Right cardiac atrium (tissue), 5 donors: ENCODE results near the gene DDX31. TPM values are rescaled to one million over a fixed set of nuclear protein-coding genes. Genes with fewer than 3 reads are reported as not detected.
"Not testable (repeated sequence)": the region's sequence is repeated elsewhere in the genome, so short reads cannot be mapped to it uniquely, and the experiment has no call there.

ENCODE experiments used
- ATAC-seq, 2 donors: fragments of 200-7000 bp; cut with Tn5 transposase; one replicate each; pipeline versions ENCODE4 v1.8.0 to v1.9.1; 2020; ENCODE audit warnings: moderate library complexity in 2 of 2, mild to moderate bottlenecking in 1 of 2
- DNase-seq, 3 donors: peaks; one replicate each; pipeline ENCODE4 v3.0.0-alpha.2; 2020
- H3K27ac ChIP-seq: one replicate; pipeline ENCODE4 v1.5.1; 2013; ENCODE audit warnings: mild to moderate bottlenecking, low read length, control low read depth, moderate library complexity
- H3K27me3 ChIP-seq: one replicate; pipeline ENCODE4 v1.6.1; 2013; ENCODE audit not compliant: control insufficient read depth, insufficient read depth
- H3K4me1 ChIP-seq: one replicate; pipeline ENCODE4 v1.6.1; 2013; ENCODE audit warnings: low read length; ENCODE audit not compliant: control insufficient read depth, insufficient read depth
- H3K4me3 ChIP-seq: one replicate; pipeline ENCODE4 v1.5.1; 2013; ENCODE audit warnings: low read length, control low read depth
- H3K9me3 ChIP-seq: one replicate; pipeline ENCODE4 v1.6.1; 2013; ENCODE audit warnings: low read length; ENCODE audit not compliant: control insufficient read depth
- WGBS: extraction: QIAGEN DNeasy Blood & Tissue Kit; methylation state at CpG from one replicate; pipeline ENCODE4 v1.1.7; 2013; 5-methylcytosine and 5-hydroxymethylcytosine counted together
- intact Hi-C, 4 donors: fragments of 100-400 bp; cut with DNase I; formaldehyde crosslinking; loops; one replicate each; pipeline versions ENCODE4 v1.11.0 to v1.14.0; 2022 to 2023
- polyA plus RNA-seq: library from polyadenylated mRNA; stranded (reverse); fragments of 200-250 nt; gene quantifications from one replicate; pipeline ENCODE4 v1.2.3, GENCODE V29; 2013
- total RNA-seq, 4 donors: library from RNA; stranded (reverse); fragmentation: NEBNext Ultra II Directional; extraction: Animal tissue kit (Norgen Biotek cat#: 25700); gene quantifications; one replicate each; pipeline ENCODE4 v1.2.1, GENCODE V29; 2021
- donor health status: healthy with polysubstance abuse.
- donor health status: DM: no; HTN: yes; CAD: no.
- donor health status: DM: no; HTN: no; CAD: no.
- donor health status: DM: no; HTN: yes; CAD: no; lungs with severe emphysema.
- donor health status: DM: yes; HTN: yes; CAD: no.

DDX31 gene
- total and polyA plus RNA-seq, 5 donors, result 2.7 to 7.4 (median 5.2) TPM

DNA sequence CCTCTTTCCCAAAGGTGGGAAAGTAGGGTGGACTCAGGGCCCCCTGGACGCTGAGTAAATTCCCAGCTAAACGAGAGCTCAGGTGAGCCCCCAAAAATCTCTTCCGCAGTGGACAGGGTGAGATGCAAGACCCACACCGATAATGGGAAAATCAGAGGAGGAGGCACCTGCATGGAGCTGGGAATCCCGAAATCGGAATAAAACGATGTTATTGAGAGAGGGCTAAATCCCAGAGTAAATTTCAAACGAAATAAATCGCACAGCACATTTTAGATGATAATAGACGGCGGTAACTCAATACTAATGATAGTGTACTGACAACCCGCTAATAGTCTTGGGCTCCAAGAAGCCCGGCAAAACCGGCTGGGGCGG, 90.4 kb downstream of the DDX31 start:
- intact Hi-C loops, result loop anchor here (5.0 to 10.0 kb wide), 3 partner anchors 72 to 167 kb away; partner anchors contain the start of gene CFAP77 (in 2 of the 4)
- no peak overlapping the region for H3K27ac ChIP-seq
- H3K27me3 ChIP-seq, result no peaks in the 10 kb centered on the region
- ATAC-seq (no peak), DNase-seq (no peak)
- no peaks in the 10 kb centered on the region for H3K9me3 ChIP-seq
- WGBS, result 8% methylated on average over 15 of the region's 15 CpGs
- H3K4me1 ChIP-seq, result no peaks in the 10 kb centered on the region
- H3K4me3 ChIP-seq, result no peak overlapping the region

DNA sequence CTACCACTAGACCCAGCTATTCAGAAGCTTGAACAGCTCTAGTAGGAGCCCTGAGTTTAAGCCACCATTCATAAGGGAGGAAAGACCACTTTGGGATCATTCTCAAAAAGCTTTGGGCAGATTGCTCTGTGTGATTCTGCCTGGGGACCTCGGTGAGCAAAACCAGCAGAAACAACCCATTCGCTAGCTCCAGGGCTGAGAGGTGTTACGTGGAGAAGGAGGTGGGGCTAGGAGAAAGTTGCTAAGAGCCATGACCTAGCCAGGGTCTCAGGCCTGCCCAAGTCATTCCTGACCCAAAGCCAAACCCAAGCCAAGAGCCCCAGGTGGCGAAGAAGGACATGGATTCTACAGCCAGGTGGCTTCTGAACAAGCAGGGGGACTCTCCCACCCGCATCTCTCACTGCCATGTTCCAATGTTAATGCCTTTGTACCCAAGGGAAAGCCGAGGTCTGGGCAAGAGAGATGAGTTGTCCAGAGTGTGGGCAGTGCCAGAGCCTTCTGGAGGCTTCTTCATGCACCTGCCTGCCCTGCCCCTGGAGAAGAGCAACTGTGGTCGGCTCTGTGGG, 91.3 kb downstream of the DDX31 start:
- no peak overlapping the region for H3K27ac ChIP-seq
- H3K9me3 ChIP-seq, result no peaks in the 10 kb centered on the region
- no peaks in the 10 kb centered on the region for H3K27me3 ChIP-seq
- WGBS, result 32% methylated on average over 7 of the region's 7 CpGs
- ATAC-seq (no peak), DNase-seq (no peak)
- H3K4me3 ChIP-seq, result no peak overlapping the region
- intact Hi-C loops, result loop anchor here (5.0 to 10.0 kb wide), 3 partner anchors 71 to 166 kb away; partner anchors contain the start of gene CFAP77 (in 2 of the 4)
- H3K4me1 ChIP-seq, result no peaks in the 10 kb centered on the region

DNA sequence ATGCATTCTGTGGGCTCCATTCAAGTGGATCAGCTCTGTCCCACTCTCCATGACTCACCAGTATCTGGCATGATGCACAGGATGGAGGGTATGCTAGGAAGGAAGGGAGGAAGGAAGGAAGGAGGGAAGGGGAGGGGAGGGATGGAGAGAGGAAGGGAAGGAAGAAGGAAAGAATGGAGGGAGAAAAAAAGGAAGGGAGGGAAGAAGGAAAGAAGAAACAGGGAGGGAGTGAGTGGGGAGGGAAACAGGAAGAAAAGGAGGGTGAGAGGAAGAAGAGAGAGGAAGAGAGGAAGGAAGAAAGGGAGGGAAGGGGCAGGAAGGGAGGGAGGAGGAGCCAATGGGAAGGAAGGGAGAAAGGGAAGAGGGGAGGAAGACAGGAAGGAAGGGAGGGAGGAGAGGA, 92.7 kb downstream of the DDX31 start:
- H3K4me3 ChIP-seq, result no peak overlapping the region
- H3K9me3 ChIP-seq, result no peaks in the 10 kb centered on the region
- no peaks in the 10 kb centered on the region for H3K27me3 ChIP-seq
- no peaks in the 10 kb centered on the region for H3K4me1 ChIP-seq
- ATAC-seq (no peak), DNase-seq (no peak)
- H3K27ac ChIP-seq, result no peak overlapping the region
- intact Hi-C loops, result loop anchor here (5.0 to 10.0 kb wide), 3 partner anchors 70 to 165 kb away; partner anchors contain the start of gene CFAP77 (in 2 of the 4)

DNA sequence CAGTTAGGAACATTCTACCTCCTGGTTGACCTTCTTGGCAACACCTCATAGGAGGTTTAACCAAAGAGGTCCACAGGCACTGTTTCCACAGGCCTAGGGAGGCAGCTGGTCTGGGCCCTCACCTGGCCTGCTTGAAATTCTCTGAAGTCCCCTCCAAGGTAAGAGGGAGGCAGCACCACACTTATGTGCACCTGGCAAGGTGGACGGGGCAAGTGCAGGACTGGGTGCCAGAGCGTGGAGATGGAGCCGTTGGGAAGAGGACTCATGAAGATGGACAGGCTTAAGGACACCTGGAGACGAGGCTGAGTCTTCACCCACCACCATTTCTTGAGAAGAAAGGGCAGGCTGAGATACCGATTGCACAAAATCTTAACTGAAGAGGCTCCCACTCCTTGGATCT, 94.0 kb downstream of the DDX31 start:
- 79% methylated on average over 5 of the region's 5 CpGs for WGBS
- Histone ChIP-seq H3K4me1 (no peaks in the 10 kb centered on the region), H3K27me3 (no peaks in the 10 kb centered on the region), H3K9me3 (no peaks in the 10 kb centered on the region), H3K4me3 (no peak overlapping the region), H3K27ac (no peak overlapping the region)
- intact Hi-C loops, result loop anchor here (2.0 to 10.0 kb wide), 4 partner anchors 67 to 164 kb away; partner anchors contain the start of gene CFAP77 (in 2 of the 4)
- ATAC-seq, result no peak
- no peak for DNase-seq

DNA sequence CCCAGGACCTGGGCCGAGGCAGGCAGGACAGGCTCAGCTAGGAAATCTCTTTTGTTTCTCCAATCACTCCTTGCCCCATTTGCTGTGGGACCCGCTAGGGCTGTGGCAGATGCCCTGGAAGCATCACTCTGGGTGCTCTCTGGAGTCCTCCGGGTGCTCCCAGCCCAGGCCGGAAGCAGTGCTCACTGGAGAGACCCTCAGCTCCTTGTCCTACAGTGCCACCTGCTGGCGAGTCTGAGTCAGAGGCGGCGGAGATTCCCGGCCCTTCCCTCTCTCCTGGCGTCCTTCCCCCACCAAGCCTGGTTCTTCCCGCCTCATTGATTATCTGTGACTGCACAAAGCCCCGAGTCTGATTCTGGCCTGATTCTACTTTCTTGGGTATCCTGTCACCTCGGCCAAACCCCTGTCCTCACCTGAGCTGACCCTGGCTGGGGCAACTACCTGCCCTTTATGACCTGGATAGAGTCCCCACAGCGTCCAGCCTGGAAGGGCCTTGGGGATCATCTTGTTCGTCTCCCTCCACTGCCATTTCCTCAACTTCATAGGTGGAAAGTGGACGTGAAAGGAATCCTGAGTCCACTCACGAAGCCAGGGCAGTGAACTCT, 94.7 kb downstream of the DDX31 start:
- no peaks in the 10 kb centered on the region for H3K27me3 ChIP-seq
- DNase-seq, result peak; percentile 75 to 88 (median 87)
- H3K27ac ChIP-seq, result no peak overlapping the region
- H3K9me3 ChIP-seq, result no peaks in the 10 kb centered on the region
- intact Hi-C loops, result loop anchor here (2.0 to 10.0 kb wide), 4 partner anchors 66 to 163 kb away; partner anchors contain the start of gene CFAP77 (in 2 of the 4)
- WGBS, result 14% methylated on average over 16 of the region's 16 CpGs
- ATAC-seq, result peak; percentile 81 to 82
- H3K4me1 ChIP-seq, result no peaks in the 10 kb centered on the region
- H3K4me3 ChIP-seq, result no peak overlapping the region

DNA sequence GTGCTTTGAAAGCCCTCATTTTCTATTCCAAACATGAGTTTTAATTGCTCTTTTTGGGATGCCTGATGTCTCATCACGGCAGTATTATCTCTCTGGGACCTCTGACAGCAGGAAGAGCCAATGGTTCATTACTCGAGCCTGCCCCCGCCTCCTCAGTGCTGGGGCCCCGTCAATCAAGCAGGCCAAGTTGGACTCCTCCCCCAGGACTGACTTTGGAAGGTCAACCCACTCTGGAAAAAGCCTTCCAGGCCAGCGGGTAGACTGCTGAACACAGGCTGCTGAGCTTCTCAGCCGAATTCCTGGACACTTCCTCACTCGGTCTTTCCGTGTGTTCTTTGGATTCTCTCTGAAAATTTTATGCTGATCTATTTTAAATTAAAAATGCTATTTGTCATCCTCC, 96.9 kb downstream of the DDX31 start:
- ATAC-seq (peak; percentile 52 to 55), DNase-seq (peak in 1 of 3 donors; percentile 63)
- 14% methylated on average over 8 of the region's 8 CpGs for WGBS
- Histone ChIP-seq H3K4me1 (no peaks in the 10 kb centered on the region), H3K9me3 (no peaks in the 10 kb centered on the region), H3K27me3 (no peaks in the 10 kb centered on the region), H3K4me3 (no peak overlapping the region), H3K27ac (no peak overlapping the region)
- intact Hi-C loops, result loop anchor here in 2 of 4 donors (5.0 to 10.0 kb wide), 2 partner anchors 158 to 161 kb away; partner anchors contain the start of gene CFAP77 (in 2 of the 2)

DNA sequence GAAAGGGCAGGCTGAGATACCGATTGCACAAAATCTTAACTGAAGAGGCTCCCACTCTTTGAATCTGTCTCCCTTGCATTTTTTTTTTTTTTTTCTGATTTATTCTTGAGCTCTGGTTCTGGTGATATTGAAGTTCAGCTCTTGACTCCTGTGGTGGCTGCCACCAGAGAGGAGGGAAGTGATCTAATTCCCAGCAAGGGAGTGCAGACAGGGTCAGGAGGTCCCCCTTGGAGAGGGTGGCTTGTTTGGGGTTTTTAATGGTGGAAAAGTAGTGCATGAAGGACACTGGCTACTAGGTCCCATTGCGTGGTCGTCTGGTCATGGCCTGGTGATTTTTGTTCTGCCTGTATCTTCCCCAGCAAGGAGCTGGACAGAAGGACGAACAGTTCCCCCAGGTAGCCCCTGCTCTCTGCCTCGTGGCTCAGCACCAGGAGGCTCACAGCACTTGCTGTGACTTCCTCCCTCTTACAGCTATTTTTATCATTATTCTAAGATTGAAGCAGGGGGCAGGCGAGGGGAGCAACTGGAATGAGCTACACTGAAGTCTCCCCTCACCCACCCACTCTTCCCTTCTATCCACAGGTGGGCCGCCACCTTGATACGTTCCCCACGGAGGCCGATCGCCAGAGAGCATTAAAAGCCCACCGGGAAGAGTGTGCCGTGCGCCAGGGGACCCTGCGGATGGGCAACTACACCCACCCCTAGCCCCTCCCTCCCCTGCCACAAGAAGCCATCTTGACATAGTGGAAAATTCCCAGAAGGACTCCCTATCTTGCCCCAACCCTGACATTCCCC, 97.8 kb downstream of the DDX31 start:
- Histone ChIP-seq H3K4me3 (no peak overlapping the region), H3K9me3 (no peaks in the 10 kb centered on the region), H3K4me1 (no peaks in the 10 kb centered on the region), H3K27ac (no peak overlapping the region), H3K27me3 (no peaks in the 10 kb centered on the region)
- no peak for ATAC-seq
- WGBS, result 75% methylated on average over 15 of the region's 15 CpGs
- intact Hi-C loops, result loop anchor here in 2 of 4 donors (5.0 to 10.0 kb wide), 2 partner anchors 157 to 160 kb away; partner anchors contain the start of gene CFAP77 (in 2 of the 2)
- DNase-seq, result no peak

DNA sequence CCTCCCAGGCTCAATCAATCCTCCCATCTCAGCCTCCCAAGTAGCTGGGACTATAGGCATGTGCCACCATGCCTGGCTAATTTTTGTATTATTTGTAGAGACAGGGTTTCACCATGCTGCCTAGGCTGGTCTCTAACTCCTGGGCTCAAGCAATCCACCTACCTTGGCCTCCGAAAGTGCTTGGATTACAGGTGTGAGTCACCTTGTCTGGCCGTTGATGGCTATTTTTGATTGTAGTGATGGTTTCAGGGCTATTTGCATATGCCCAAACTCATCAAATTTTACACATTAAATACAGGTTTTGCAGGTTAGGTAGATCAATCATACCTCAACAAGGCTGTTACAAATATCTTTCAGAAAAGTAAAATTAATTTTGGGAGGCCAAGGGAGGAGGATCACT, 101.0 kb downstream of the DDX31 start:
- not testable (repeated sequence) for H3K27ac ChIP-seq, DNase-seq, H3K4me1 ChIP-seq, H3K27me3 ChIP-seq, H3K4me3 ChIP-seq, H3K9me3 ChIP-seq, ATAC-seq
- intact Hi-C loops, result loop anchor here in 1 of 4 donors (10.0 kb wide), 1 partner anchor 54 kb away; no protein-coding TSS in a partner anchor
- WGBS, result 87% methylated on average over 2 of the region's 2 CpGs

DNA sequence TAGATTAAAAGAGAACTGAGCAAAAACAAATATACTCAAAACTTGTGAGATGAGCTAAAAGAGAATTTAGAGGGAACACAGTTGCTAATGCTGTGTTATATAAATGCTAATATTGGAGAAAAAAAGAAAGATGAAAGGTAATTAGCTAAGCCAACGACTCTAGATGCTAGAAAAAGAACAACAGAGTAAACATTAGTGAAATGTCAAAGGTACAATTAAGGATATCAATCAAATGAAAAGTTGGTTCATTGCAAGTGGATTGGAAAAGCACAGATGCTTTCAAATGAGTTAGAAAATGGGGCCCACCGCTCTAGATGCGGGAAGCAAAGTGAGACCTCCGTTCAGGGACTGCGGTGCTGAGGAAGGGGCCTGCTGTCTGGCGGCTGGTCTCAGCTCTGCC, 105.3 kb downstream of the DDX31 start:
- Histone ChIP-seq H3K27me3 (no peaks in the 10 kb centered on the region), H3K27ac (no peak overlapping the region), H3K9me3 (no peaks in the 10 kb centered on the region), H3K4me1 (no peaks in the 10 kb centered on the region), H3K4me3 (no peak overlapping the region)
- intact Hi-C loops, result loop anchor here in 1 of 4 donors (10.0 kb wide), 1 partner anchor 50 kb away; no protein-coding TSS in a partner anchor
- DNase-seq (no peak), ATAC-seq (no peak)
- WGBS, result 77% methylated on average over 6 of the region's 6 CpGs

DNA sequence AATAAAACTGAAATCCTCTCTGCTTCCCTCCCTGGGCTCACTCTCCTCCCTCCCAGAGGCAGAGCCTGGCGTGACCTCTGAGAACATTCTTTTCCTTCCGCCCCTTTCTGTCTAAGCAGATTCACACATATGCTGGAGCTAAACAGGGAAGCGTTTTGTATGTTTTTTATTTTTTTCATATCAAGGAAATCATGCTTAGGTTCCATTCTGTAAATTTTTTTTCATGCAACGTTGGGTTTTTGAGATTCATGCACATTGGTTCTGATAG, 107.5 kb downstream of the DDX31 start:
- no peak overlapping the region for H3K27ac ChIP-seq
- DNase-seq, result no peak
- peak in 1 of 2 donors; percentile 53 for ATAC-seq
- no peaks in the 10 kb centered on the region for H3K27me3 ChIP-seq
- WGBS, result 19% methylated on average over 4 of the region's 4 CpGs
- H3K4me3 ChIP-seq, result no peak overlapping the region
- intact Hi-C loops, result loop anchor here in 1 of 4 donors (10.0 kb wide), 1 partner anchor 47 kb away; no protein-coding TSS in a partner anchor
- H3K9me3 ChIP-seq, result no peaks in the 10 kb centered on the region
- no peaks in the 10 kb centered on the region for H3K4me1 ChIP-seq
